PC-3 (cell line): Measurements from ENCODE around the gene COL16A1.

Experiments
- CTCF ChIP-seq: fragments of 300-600 bp; sonication (generic); conservative IDR thresholded peaks from 2 replicates; pipeline ENCODE4 v1.5.1; 2017; ENCODE audit warnings: antibody characterized with exemption, low read depth, mild to moderate bottlenecking, low read length
- EZH2 ChIP-seq: fragments of 300-600 bp; sonication (generic); IDR thresholded peaks from one replicate; pipeline ENCODE4 v1.6.1; 2017; ENCODE audit warnings: antibody characterized with exemption, mild to moderate bottlenecking, low read length; ENCODE audit not compliant: unreplicated experiment
- EZH2phosphoT487 ChIP-seq: fragments of 300-600 bp; sonication (generic); IDR thresholded peaks from 2 replicates; pipeline ENCODE4 v1.6.1; 2018; ENCODE audit warnings: mild to moderate bottlenecking, antibody characterized with exemption, low read length, borderline replicate concordance

GRCh38 chr1:31652891-31653499 is 50.8 kb downstream of the COL16A1 start:
- no peak for TF ChIP-seq CTCF
- no peak for TF ChIP-seq EZH2
- TF ChIP-seq EZH2phosphoT487, result no peak
